Hepatocyte (in vitro differentiated cells): Measurements from ENCODE around the gene SNTG2. TPM values are rescaled to one million over a fixed set of nuclear protein-coding genes. Genes with fewer than 3 reads are reported as not detected.

ENCODE experiments used
- DNase-seq: peaks from one replicate; pipeline ENCODE4 v3.0.0-alpha.2; 2016; ENCODE audit warnings: low spot score
- H2AFZ ChIP-seq: fragments of 200-600 bp; sonication (generic); 2 replicates; pipeline ENCODE4 v1.6.0; 2016; ENCODE audit warnings: antibody characterized with exemption, mild to moderate bottlenecking
- H3K27ac ChIP-seq: fragments of 200-600 bp; sonication (generic); 2 replicates; pipeline ENCODE4 v1.5.1; 2016; ENCODE audit warnings: mild to moderate bottlenecking
- H3K27me3 ChIP-seq: fragments of 200-600 bp; sonication (generic); 2 replicates; pipeline ENCODE4 v1.6.1; 2016
- H3K36me3 ChIP-seq: fragments of 200-600 bp; sonication (generic); replicated peaks from 2 replicates; pipeline ENCODE4 v1.5.1; 2016; ENCODE audit warnings: low read depth; ENCODE audit not compliant: insufficient read depth
- H3K4me1 ChIP-seq: fragments of 200-600 bp; sonication (generic); 2 replicates; pipeline ENCODE4 v1.5.1; 2016; ENCODE audit warnings: mild to moderate bottlenecking, moderate library complexity; ENCODE audit not compliant: insufficient read depth
- H3K4me2 ChIP-seq: fragments of 200-600 bp; sonication (generic); 2 replicates; pipeline ENCODE4 v1.6.0; 2016
- H3K4me3 ChIP-seq: fragments of 200-600 bp; sonication (generic); 2 replicates; pipeline ENCODE4 v1.5.1; 2016; ENCODE audit warnings: mild to moderate bottlenecking
- H3K79me2 ChIP-seq: fragments of 200-600 bp; sonication (generic); 2 replicates; pipeline ENCODE4 v1.6.0; 2017; ENCODE audit warnings: mild to moderate bottlenecking
- H3K9me2 ChIP-seq: fragments of 200-600 bp; sonication (generic); replicated peaks from 2 replicates; pipeline ENCODE4 v1.6.0; 2017; ENCODE audit warnings: mild to moderate bottlenecking; ENCODE audit not compliant: insufficient read depth
- H3K9me3 ChIP-seq: fragments of 200-600 bp; sonication (generic); 2 replicates; pipeline ENCODE4 v1.5.1; 2016; ENCODE audit warnings: low read depth, mild to moderate bottlenecking
- H4K20me1 ChIP-seq: fragments of 200-600 bp; sonication (generic); 2 replicates; pipeline ENCODE4 v1.6.0; 2016; ENCODE audit warnings: mild to moderate bottlenecking; ENCODE audit not compliant: insufficient read depth, poor library complexity, severe bottlenecking
- CTCF ChIP-seq: fragments of 200-600 bp; sonication (generic); IDR thresholded peaks from 2 replicates; pipeline ENCODE4 v1.5.1; 2016; ENCODE audit warnings: antibody characterized with exemption, mild to moderate bottlenecking; ENCODE audit not compliant: poor library complexity
- EZH2 ChIP-seq: fragments of 200-600 bp; sonication (generic); IDR thresholded peaks from 2 replicates; pipeline ENCODE4 v1.6.1; 2016; ENCODE audit warnings: antibody characterized with exemption, mild to moderate bottlenecking, borderline replicate concordance
- EZH2phosphoT487 ChIP-seq: fragments of 200-600 bp; sonication (generic); IDR thresholded peaks from one replicate; pipeline ENCODE4 v1.6.1; 2018; ENCODE audit warnings: antibody characterized with exemption, mild to moderate bottlenecking, low read depth, moderate library complexity; ENCODE audit not compliant: unreplicated experiment, severe bottlenecking
- WGBS: methylation state at CpG from one replicate; pipeline ENCODE4 v1.1.6; 2016; ENCODE audit warnings: low lambda C conversion rate; ENCODE audit errors: missing lambda C conversion rate; 5-methylcytosine and 5-hydroxymethylcytosine counted together
- polyA plus RNA-seq: library from polyadenylated mRNA; unstranded; fragments of >200 nt; fragmentation: Nextera tagmentation; extraction: Ambion mirVana; gene quantifications from 2 replicates; pipeline ENCODE4 v1.2.1, GENCODE V29; 2016
- total RNA-seq: library from RNA; depleted of rRNA; stranded (reverse); fragments of >200 nt; gene quantifications from 2 replicates; pipeline ENCODE4 v1.2.3, GENCODE V29; 2014

The SNTG2 gene
- total and polyA plus RNA-seq, 2 experiments from 2014 or later, result not detected

GRCh38 chr2:1246239-1246638 lies 295.6 kb downstream of the SNTG2 start:
- Histone ChIP-seq H3K27ac (no peak overlapping the region), H3K4me2 (no peak overlapping the region), H3K9me2 (no peaks in the 10 kb centered on the region), H3K9me3 (no peaks in the 10 kb centered on the region), H3K4me1 (no peaks in the 10 kb centered on the region), H3K79me2 (no peaks in the 10 kb centered on the region), H2AFZ (no peak overlapping the region), H4K20me1 (no peaks in the 10 kb centered on the region), H3K36me3 (no peaks in the 10 kb centered on the region), H3K27me3 (peaks cover 9% of the 10 kb centered on the region), H3K4me3 (no peak overlapping the region)
- 88% methylated on average over 9 of the region's 9 CpGs for WGBS
- TF ChIP-seq EZH2 (no peak), CTCF (no peak), EZH2phosphoT487 (no peak)
- no peak for DNase-seq

- no peak for DNase-seq
- Histone ChIP-seq H3K9me2 (no peaks in the 10 kb centered on the region), H3K4me3 (no peak overlapping the region), H2AFZ (no peak overlapping the region), H3K27ac (no peak overlapping the region), H3K9me3 (no peaks in the 10 kb centered on the region), H3K79me2 (no peaks in the 10 kb centered on the region), H4K20me1 (no peaks in the 10 kb centered on the region), H3K27me3 (peaks cover 9% of the 10 kb centered on the region), H3K4me1 (no peaks in the 10 kb centered on the region), H3K36me3 (no peaks in the 10 kb centered on the region), H3K4me2 (no peak overlapping the region)
- WGBS, result 78% methylated on average over 3 of the region's 3 CpGs
- TF ChIP-seq EZH2, result no peak
- TF ChIP-seq CTCF, result no peak
- no peak for TF ChIP-seq EZH2phosphoT487
Observed at GRCh38 chr2:1246991-1247390, 296.3 kb downstream of the SNTG2 start.

- Histone ChIP-seq H3K27me3 (peaks cover 9% of the 10 kb centered on the region), H3K4me2 (no peak overlapping the region), H4K20me1 (no peaks in the 10 kb centered on the region), H3K79me2 (no peaks in the 10 kb centered on the region), H3K36me3 (no peaks in the 10 kb centered on the region), H3K4me1 (no peaks in the 10 kb centered on the region), H3K9me2 (no peaks in the 10 kb centered on the region), H3K4me3 (no peak overlapping the region), H3K9me3 (no peaks in the 10 kb centered on the region), H2AFZ (no peak overlapping the region), H3K27ac (no peak overlapping the region)
- TF ChIP-seq EZH2phosphoT487 (no peak), EZH2 (no peak), CTCF (no peak)
- whole genome bisulfite sequencing, result 45% methylated on average over 5 of the region's 5 CpGs
- no peak for DNase-seq
Observed at GRCh38 chr2:1248187-1248586, 297.5 kb downstream of the SNTG2 start.
